Astrocyte of the cerebellum (primary cell): ENCODE results near the gene INPP5E.

ENCODE experiments used
- DNase-seq: peaks from one replicate; pipeline ENCODE4 v3.0.0-alpha.2; 2011; ENCODE audit warnings: low read depth
- H3K4me3 ChIP-seq: 2 replicates; pipeline ENCODE4 v1.5.1; 2011; ENCODE audit warnings: mild to moderate bottlenecking, low read depth, low read length, moderate library complexity
- in situ Hi-C: cut with HindIII; loops from 2 replicates; pipeline ENCODE4 v1.10.0; 2017; ENCODE audit warnings: low sequenced_read_pairs
- TF ChIP-seq, protein P1 (sequence below): IDR thresholded peaks from 2 replicates; pipeline ENCODE4 v1.5.1; 2012; ENCODE audit warnings: low read length, low read depth, moderate library complexity, mild to moderate bottlenecking; ENCODE audit errors: missing control alignments

The INPP5E gene

DNA sequence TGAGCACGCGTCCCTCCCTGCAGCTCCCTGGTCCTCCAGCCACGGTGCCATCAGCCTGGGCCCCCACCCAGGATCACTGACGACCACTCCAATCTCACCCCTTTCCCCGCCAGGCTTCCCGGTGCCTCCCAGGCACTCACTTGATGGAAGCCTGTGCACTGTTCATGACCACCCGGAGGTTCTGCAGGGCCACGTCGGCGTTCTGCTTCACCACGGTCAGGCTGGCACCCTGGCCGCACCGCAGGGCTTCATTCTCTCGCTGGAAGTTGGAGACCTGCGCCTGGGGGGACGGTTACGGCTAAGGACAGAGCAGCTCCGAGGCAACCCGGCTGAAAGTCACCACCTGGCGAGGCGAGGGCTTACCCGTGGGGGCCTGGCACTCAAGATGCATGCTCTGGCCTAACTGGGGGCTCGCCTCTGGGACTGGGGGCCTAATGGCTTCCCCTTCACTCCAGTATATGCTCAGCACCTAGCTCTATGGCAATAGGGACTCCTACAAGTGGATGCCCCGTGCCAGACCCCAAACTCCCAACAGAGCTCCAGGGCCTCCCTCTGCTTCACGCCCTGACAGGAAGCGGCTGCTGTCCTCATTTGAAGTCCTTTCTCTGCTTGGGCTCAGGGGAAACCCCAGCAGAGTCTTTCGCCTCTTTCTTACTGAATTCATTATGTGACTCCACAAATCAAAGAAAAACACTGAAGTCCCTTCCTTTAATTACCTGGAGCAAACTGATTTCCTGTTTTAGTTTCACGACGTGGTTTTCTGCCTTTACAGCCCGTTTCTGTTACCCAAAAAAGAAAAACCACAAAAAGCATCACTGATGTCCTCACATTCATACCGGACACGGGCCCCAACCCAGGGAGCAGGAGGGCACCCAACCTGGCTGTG, 35.5 kb downstream of the INPP5E start:
- H3K4me3 ChIP-seq, result no peak overlapping the region
- no peak for DNase-seq
- in situ Hi-C loops, result no loop called here
- TF ChIP-seq, protein P1, sequence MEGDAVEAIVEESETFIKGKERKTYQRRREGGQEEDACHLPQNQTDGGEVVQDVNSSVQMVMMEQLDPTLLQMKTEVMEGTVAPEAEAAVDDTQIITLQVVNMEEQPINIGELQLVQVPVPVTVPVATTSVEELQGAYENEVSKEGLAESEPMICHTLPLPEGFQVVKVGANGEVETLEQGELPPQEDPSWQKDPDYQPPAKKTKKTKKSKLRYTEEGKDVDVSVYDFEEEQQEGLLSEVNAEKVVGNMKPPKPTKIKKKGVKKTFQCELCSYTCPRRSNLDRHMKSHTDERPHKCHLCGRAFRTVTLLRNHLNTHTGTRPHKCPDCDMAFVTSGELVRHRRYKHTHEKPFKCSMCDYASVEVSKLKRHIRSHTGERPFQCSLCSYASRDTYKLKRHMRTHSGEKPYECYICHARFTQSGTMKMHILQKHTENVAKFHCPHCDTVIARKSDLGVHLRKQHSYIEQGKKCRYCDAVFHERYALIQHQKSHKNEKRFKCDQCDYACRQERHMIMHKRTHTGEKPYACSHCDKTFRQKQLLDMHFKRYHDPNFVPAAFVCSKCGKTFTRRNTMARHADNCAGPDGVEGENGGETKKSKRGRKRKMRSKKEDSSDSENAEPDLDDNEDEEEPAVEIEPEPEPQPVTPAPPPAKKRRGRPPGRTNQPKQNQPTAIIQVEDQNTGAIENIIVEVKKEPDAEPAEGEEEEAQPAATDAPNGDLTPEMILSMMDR, result no peak

DNA sequence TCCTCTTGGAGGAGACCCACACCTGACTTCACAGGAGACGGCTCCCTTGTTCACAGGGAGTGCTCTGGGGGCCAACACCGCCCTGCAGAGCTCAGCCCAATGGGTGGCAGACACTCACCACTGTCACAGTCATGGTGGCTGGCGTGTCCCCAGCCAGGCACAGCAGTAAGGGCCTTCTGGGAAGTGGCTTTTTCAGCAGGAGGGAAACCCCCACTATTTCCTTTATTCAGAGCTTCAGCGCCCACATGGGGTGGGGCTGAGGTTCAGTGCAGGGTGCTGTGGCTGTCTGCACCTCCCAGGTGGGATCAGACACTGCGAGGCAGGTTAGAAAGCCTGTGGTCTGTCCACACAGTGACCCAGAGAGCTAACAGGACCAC, 36.1 kb downstream of the INPP5E start:
- H3K4me3 ChIP-seq, result no peak overlapping the region
- TF ChIP-seq, protein P1, result no peak
- in situ Hi-C loops, result no loop called here
- DNase-seq, result no peak

DNA sequence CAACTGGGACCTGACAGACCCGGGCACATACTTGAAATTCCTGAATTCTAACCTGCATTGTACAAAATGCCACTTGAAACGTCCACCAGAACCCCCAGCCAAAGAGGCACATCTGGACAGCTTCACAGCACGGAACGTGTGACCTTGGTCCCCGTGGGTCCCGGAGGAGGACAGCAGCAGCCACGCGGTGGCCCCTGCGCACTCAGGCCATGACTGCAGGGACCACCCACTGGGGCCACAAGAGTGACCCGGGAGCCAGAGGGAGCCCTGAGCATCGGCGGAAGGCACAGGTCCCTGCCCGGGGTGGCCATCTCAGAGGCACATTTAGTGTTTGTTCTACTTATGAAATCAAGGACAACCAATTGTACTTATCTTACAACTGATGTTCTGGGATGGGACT, 37.6 kb downstream of the INPP5E start:
- in situ Hi-C loops, result no loop called here
- TF ChIP-seq, protein P1, result no peak
- H3K4me3 ChIP-seq, result no peak overlapping the region
- no peak for DNase-seq

DNA sequence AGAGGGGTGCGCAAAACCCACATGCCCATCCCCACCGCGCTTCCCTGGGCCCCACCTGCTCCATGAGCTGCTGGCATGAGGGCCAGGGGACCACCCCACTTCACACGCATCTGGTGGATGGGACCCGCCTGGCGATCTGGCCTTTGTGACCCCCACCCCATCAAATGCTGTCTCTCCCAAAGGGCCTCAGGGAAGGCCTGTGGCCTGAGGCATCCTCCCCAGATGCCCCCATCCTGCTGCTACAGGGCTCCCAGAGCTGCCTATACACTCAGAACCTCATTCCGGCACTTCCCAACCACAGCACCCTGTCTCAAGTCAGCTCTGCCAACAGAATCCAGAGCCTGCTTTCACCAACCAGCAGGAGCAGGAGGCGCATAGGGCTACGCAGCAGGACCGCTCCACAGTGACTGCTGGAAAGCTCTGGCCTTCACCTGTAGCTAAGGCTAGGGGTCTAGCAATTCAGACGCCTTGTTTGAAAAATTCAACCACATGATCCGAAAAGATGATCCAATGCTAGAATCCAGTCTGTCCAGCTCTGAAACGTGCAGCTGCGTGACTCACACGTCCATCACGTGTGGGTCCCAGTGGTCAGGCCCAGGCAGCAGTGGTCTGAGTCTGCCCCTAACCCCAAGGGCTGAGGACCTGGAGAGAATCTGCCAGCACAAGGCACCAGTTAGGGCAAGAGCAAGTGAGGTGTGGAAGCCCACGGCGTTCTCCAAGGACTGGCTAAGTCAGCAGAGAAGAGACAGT, 38.3 kb downstream of the INPP5E start:
- in situ Hi-C loops, result no loop called here
- DNase-seq, result no peak
- no peak overlapping the region for H3K4me3 ChIP-seq
- TF ChIP-seq, protein P1, result no peak

DNA sequence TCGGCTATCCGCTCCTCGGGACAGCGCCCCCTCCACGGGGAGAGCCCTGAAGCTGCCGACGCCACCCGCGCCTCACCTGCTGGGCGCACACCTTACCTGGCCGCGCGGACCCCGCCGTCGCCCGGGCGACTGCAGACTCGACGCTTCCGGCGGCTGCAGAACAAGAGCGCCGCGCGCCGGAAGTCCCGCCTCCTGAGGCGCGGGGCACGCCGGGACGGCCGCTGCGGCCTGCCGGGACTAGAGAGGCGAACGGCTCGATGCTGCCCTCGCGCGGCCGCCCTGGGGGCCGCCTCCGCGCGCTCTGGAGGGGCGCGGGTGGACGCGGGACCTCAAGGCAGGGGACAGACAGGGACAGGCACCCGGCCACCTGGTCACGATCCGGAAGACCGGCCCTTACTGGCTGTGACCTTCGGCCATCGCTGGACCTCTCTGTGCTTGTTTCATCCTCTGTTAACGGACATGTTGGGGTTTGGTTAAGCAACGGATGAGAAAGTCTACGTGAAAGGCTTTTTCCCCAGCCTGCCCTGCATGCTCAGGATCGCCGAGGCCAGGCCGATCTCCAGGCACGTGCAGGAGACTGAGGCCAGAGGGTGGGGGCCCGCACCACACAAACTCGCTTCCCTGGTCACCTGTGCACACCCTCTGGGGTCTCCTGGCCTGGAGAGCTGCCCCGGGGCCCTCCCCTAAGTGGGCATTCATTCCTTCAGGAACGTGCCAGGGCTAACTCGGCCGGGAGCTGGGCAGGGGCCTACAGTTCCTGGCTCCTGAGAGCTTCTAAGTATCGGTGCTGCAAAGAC, 39.4 kb downstream of the INPP5E start, which contains the start of gene SNAPC4:
TSS of gene SNAPC4 (minus strand) at position 133 of the 797 bp plus-strand sequence. CDS start 1,742 bp downstream, outside the sequence.
- peak; percentile 51 for DNase-seq
- TF ChIP-seq, protein P1, result peak; percentile 75
- in situ Hi-C loops, result no loop called here
- H3K4me3 ChIP-seq, result peak within 1 kb of the TSS; percentile 90

DNA sequence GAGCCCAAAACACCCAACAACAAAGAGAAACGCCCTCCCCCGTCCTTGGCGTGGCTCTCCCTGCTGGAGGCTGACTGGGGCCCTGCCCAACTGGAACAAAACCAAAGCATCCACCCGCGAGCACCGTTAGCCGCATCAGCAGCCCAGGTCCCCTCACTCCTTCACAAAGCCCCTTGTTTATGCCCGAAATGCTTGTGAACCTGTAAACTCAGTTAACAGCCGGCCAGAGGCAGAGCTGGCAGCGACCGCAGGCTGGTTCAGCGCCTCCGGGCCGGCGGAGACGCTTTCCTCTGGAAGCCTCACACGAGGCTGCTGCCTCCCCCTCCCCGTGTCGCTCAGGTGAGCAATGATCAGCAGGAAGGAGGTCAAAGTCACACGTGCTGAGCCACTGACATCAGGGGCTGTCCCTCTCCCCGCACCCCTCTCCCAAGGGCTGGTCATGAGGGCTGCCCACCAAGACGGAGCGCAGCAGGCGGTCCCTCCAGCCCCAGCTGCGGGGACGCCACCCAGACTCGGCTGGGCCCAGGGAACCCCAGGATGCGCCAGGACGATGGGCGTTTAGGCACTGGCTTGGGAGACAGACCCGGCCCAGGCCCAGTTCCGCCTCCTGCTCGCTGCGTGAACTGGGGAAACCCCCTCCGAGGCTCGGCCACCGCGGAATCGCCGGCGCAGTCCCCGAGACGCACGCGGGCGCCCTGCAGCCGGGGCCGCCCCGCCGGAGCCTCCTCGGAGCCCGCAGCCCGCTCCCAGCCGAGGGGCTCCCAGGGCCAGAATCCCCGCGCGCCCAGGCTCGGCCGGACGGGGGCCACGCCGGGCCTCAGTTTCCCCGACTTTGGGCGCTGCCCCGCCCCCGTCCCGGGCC, 40.2 kb downstream of the INPP5E start:
- in situ Hi-C loops, result no loop called here
- DNase-seq, result no peak
- peak overlapping the region; percentile 90 for H3K4me3 ChIP-seq
- TF ChIP-seq, protein P1, result no peak
